Smooth muscle cell (in vitro differentiated cells): ENCODE measurements around the gene SCN4A. TPM values are rescaled to one million over a fixed set of nuclear protein-coding genes. Genes with fewer than 3 reads are reported as not detected.

Experiments used
- DNase-seq: peaks from one replicate; lab custom pipeline; 2025; ENCODE audit not compliant: unreplicated experiment; lab: John Stamatoyannopoulos, UW
- H2AFZ ChIP-seq: fragments of 200-600 bp; sonication (generic); 2 replicates; pipeline ENCODE4 v1.6.0; 2016; ENCODE audit warnings: antibody characterized with exemption, low read depth, mild to moderate bottlenecking
- H3F3A ChIP-seq: fragments of 200-600 bp; sonication (generic); 2 replicates; pipeline ENCODE4 v1.6.0; 2017; ENCODE audit warnings: antibody characterized with exemption, low read depth
- H3K27ac ChIP-seq: fragments of 200-600 bp; sonication (generic); 2 replicates; pipeline ENCODE4 v1.5.1; 2016; ENCODE audit warnings: low read depth, mild to moderate bottlenecking
- H3K27me3 ChIP-seq: fragments of 200-600 bp; sonication (generic); 2 replicates; pipeline ENCODE4 v1.6.1; 2016; ENCODE audit warnings: low read depth, mild to moderate bottlenecking
- H3K36me3 ChIP-seq: fragments of 200-600 bp; sonication (generic); 2 replicates; pipeline ENCODE4 v1.5.1; 2016; ENCODE audit warnings: low read depth
- H3K4me1 ChIP-seq: fragments of 200-600 bp; sonication (generic); 2 replicates; pipeline ENCODE4 v1.5.1; 2016; ENCODE audit warnings: low read depth
- H3K4me2 ChIP-seq: fragments of 200-600 bp; sonication (generic); 2 replicates; pipeline ENCODE4 v1.6.0; 2016; ENCODE audit warnings: mild to moderate bottlenecking
- H3K4me3 ChIP-seq: fragments of 200-600 bp; sonication (generic); 2 replicates; pipeline ENCODE4 v1.5.1; 2016; ENCODE audit warnings: mild to moderate bottlenecking
- H3K79me2 ChIP-seq: fragments of 200-600 bp; sonication (generic); 2 replicates; pipeline ENCODE4 v1.6.0; 2016; ENCODE audit warnings: low read depth, mild to moderate bottlenecking
- H3K9ac ChIP-seq: fragments of 200-600 bp; sonication (generic); 2 replicates; pipeline ENCODE4 v1.6.0; 2016; ENCODE audit warnings: low read depth
- H3K9me3 ChIP-seq: fragments of 200-600 bp; sonication (generic); replicated peaks from 2 replicates; pipeline ENCODE4 v1.5.1; 2016; ENCODE audit warnings: low read depth
- H4K20me1 ChIP-seq: fragments of 200-600 bp; sonication (generic); 2 replicates; pipeline ENCODE4 v1.6.0; 2016; ENCODE audit warnings: low read depth
- WGBS: methylation state at CpG from one replicate; pipeline ENCODE4 v1.1.7; 2016; ENCODE audit warnings: low lambda C conversion rate; 5-methylcytosine and 5-hydroxymethylcytosine counted together
- polyA plus RNA-seq: library from polyadenylated mRNA; unstranded; fragments of >200 nt; fragmentation: Nextera tagmentation; extraction: Ambion mirVana; gene quantifications from 2 replicates; pipeline ENCODE4 v1.2.1, GENCODE V29; 2016
- total RNA-seq: library from RNA; depleted of rRNA; stranded (reverse); fragments of >200 nt; gene quantifications from 2 replicates; pipeline ENCODE4 v1.2.3, GENCODE V29; 2014
- TF ChIP-seq, protein P1 (sequence below): fragments of 200-600 bp; sonication (generic); IDR thresholded peaks from 2 replicates; pipeline ENCODE4 v1.5.1; 2017; ENCODE audit warnings: borderline replicate concordance, mild to moderate bottlenecking, antibody characterized with exemption; ENCODE audit not compliant: insufficient read depth, poor library complexity, severe bottlenecking

The SCN4A gene
- total and polyA plus RNA-seq, 2 experiments from 2014 or later = under 0.01 TPM; not detected in 1

DNA sequence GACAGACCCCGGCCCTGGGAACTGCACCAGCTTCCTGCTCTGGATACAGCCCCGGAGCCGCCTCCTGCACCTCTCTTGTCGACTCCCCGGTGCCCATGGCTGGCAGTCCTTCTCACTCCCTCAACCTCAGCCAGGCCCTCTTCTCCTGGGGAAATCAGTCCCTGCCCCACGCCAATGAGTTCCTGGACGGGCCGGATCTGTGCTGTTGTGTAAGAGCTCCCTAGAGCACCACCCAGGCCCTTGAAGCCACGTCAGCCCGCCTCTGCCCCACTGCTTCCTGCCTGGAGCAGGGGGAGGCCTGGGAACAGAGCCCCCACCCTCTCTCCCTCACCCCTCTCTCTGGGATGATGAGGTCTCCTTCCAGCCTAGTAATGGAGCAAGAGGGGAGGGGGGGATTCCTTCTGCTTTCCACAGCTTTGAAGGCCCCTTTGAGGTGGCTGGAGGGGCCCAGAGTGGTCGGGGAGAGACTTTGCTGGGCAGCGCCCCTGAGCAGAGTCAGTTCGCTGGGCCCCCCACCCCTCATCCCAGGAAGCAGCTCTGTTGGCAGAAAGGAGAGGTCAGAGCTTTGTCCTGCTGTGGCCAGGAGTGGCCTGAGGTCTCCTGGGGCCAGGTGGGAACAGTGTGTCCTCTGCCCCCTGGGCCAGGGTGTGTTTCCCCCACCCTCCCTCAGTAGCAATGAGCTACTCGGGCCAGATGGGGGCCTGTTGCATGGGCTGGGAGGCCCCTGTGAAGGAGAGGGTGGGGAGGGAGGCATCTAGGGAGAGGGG is 29.2 kb upstream of the SCN4A start:
- no peaks in the 10 kb centered on the region for H4K20me1 ChIP-seq
- TF ChIP-seq, protein P1, sequence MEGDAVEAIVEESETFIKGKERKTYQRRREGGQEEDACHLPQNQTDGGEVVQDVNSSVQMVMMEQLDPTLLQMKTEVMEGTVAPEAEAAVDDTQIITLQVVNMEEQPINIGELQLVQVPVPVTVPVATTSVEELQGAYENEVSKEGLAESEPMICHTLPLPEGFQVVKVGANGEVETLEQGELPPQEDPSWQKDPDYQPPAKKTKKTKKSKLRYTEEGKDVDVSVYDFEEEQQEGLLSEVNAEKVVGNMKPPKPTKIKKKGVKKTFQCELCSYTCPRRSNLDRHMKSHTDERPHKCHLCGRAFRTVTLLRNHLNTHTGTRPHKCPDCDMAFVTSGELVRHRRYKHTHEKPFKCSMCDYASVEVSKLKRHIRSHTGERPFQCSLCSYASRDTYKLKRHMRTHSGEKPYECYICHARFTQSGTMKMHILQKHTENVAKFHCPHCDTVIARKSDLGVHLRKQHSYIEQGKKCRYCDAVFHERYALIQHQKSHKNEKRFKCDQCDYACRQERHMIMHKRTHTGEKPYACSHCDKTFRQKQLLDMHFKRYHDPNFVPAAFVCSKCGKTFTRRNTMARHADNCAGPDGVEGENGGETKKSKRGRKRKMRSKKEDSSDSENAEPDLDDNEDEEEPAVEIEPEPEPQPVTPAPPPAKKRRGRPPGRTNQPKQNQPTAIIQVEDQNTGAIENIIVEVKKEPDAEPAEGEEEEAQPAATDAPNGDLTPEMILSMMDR = no peak
- H3K9me3 ChIP-seq = no peaks in the 10 kb centered on the region
- no peak overlapping the region for H2AFZ ChIP-seq
- H3K4me2 ChIP-seq = no peak overlapping the region
- WGBS = 87% methylated on average over 14 of the region's 14 CpGs
- peaks cover 3% of the 10 kb centered on the region for H3K27me3 ChIP-seq
- H3K79me2 ChIP-seq = no peaks in the 10 kb centered on the region
- DNase-seq = no peak
- no peak overlapping the region for H3K27ac ChIP-seq
- no peaks in the 10 kb centered on the region for H3K36me3 ChIP-seq
- no peak overlapping the region for H3K4me3 ChIP-seq
- H3K4me1 ChIP-seq = peaks cover 4% of the 10 kb centered on the region
- no peaks in the 10 kb centered on the region for H3F3A ChIP-seq
- H3K9ac ChIP-seq = no peak overlapping the region

GRCh38 chr17:64001091-64001579 is 28.4 kb upstream of the SCN4A start:
- H3K4me3 ChIP-seq = no peak overlapping the region
- no peaks in the 10 kb centered on the region for H4K20me1 ChIP-seq
- no peaks in the 10 kb centered on the region for H3K36me3 ChIP-seq
- H3K27ac ChIP-seq = no peak overlapping the region
- no peaks in the 10 kb centered on the region for H3F3A ChIP-seq
- H3K27me3 ChIP-seq = peaks cover 8% of the 10 kb centered on the region
- peaks cover 4% of the 10 kb centered on the region for H3K4me1 ChIP-seq
- no peak for DNase-seq
- TF ChIP-seq, protein P1 = no peak
- H2AFZ ChIP-seq = no peak overlapping the region
- no peak overlapping the region for H3K4me2 ChIP-seq
- no peaks in the 10 kb centered on the region for H3K9me3 ChIP-seq
- no peaks in the 10 kb centered on the region for H3K79me2 ChIP-seq
- H3K9ac ChIP-seq = no peak overlapping the region
- 97% methylated on average over 5 of the region's 7 CpGs for WGBS

DNA sequence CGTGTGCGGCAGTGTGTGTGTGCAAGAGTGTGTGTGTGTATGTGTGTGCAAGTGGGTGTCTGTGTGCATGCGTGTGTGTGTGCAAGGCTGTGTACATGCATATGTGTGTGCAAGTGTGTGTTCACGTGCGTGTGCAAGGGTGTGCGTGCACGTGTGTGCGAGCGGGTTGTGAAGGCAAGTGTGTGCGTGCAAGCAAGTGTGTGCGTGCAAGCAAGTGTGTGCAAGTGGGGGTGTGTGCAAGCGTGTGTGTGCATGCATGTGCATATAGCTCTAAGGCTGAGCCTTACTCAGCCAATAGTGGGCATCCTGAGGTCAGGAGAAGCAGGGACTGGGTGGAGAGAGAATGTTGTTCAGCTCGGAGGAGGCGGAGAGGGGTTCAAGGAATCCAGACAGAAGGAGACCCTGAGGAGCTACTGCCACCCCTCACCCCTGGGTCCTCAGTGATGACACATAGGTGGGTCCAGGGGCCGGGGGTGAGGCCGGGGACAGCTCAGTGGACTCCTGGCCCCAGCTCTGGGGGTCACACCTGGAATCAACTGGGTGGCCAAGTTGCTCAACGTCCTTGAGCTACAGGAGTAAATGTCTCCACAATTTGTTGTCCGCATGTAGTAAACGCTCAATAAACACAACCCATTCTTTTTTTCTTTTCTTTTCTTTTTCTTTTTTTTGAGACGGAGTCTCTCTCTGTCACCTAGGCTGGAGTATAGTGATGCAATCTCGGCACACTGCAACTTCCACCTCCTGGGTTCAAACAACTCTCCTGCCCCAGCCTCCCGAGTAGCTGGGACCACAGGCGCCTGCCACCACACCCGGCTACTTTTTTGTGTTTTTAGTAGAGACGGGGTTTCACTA is 27.2 kb upstream of the SCN4A start:
- H3K4me1 ChIP-seq = no peaks in the 10 kb centered on the region
- H3F3A ChIP-seq = no peaks in the 10 kb centered on the region
- no peak overlapping the region for H3K4me2 ChIP-seq
- no peak overlapping the region for H3K4me3 ChIP-seq
- 93% methylated on average over 24 of the region's 25 CpGs for WGBS
- H3K9ac ChIP-seq = no peak overlapping the region
- no peaks in the 10 kb centered on the region for H4K20me1 ChIP-seq
- H3K36me3 ChIP-seq = no peaks in the 10 kb centered on the region
- peaks cover 13% of the 10 kb centered on the region for H3K27me3 ChIP-seq
- TF ChIP-seq, protein P1 = no peak
- no peak overlapping the region for H2AFZ ChIP-seq
- H3K27ac ChIP-seq = no peak overlapping the region
- no peaks in the 10 kb centered on the region for H3K9me3 ChIP-seq
- no peak for DNase-seq
- no peaks in the 10 kb centered on the region for H3K79me2 ChIP-seq
